ENCODE measurements around the gene RTN4R.
"Not testable (repeated sequence)": the region's sequence is repeated elsewhere in the genome, so short reads cannot be mapped to it uniquely, and the experiment has no call there.

Gene RTN4R

DNA sequence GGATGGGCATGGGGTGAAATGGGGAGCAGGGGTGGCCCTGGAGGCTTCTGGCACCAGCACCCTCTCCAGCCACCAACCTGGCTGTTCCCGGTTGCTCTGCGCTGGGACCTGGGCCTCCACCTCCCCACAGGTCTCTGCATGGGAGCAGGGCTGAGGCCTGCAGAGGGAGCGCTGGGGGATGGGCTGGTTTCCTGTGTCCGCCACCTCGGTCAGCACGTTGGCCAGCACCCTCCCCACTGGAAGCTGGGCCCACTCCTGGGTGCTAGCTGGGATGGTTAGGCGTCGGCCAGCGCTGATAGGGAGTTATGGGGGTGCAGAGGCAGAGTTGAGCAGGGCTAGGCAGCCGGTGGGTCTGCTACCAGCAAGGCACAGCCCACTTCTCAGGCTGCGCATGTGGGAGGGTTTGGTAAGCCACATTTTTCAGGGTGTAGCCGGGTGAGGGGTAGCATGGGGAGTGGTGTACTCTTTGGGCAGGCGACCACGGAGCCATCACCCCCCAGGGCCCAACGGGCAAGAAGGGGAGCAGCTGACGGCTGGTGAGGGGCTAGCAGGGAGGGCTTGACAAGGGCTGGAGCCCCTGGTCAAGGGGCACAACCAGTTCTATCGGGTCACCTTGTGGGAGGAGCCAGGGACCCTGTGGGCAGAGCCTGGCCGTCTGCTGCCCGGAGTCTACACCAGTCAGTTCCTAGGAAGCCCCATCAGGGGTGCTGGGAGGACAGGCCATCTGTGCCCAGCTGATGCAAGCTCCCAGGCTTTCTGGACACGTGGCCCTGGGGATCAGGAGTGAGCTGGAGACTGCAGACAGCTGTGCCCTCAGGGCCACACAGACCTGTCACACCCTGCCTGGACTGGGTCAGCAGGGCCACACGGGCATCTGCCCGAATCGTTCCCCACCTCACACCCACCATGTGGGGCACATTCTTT is 2.3 kb upstream of the RTN4R start:
- DNase-seq: not testable (repeated sequence)

DNA sequence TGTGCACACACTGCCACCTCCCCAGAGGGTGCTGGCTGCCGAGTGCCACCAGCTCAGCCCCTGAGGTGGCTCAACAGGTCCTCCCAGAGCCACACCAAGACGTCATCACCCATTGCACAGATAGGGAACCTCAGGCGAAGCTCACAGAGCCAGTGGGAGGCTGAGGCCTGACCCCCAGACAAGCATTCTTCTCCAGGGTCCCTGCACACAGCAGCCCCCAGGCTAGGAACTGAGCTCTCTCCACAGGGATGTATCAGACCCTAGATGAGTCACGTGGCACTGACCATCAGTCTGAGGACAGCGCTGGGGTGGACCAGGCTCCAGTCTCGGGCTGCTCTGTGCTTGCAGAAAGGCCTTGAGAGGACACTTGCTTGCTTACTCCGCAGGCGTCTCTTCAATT is 1.6 kb upstream of the RTN4R start:
- not testable (repeated sequence) for DNase-seq

DNA sequence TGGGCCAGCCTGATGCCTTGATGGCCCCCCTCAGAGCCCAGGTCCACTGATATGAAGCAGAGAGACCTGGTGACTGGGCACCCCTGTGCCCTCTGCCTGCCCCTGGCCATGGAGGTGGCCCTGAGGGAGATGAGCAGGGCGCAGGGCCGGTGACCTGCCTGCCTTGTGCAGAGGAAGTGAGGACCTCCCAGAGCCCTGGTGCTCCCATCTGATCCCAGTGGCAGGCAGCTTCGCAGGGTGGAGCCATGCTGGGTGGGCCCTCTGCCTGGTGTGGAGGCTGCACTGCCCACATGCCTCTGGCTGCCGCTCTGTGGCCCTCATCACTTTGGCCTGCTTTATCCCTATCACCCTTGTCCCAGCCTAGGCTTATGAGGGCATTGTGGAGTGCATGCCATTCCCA is 1.1 kb upstream of the RTN4R start:
- not testable (repeated sequence) for DNase-seq

DNA sequence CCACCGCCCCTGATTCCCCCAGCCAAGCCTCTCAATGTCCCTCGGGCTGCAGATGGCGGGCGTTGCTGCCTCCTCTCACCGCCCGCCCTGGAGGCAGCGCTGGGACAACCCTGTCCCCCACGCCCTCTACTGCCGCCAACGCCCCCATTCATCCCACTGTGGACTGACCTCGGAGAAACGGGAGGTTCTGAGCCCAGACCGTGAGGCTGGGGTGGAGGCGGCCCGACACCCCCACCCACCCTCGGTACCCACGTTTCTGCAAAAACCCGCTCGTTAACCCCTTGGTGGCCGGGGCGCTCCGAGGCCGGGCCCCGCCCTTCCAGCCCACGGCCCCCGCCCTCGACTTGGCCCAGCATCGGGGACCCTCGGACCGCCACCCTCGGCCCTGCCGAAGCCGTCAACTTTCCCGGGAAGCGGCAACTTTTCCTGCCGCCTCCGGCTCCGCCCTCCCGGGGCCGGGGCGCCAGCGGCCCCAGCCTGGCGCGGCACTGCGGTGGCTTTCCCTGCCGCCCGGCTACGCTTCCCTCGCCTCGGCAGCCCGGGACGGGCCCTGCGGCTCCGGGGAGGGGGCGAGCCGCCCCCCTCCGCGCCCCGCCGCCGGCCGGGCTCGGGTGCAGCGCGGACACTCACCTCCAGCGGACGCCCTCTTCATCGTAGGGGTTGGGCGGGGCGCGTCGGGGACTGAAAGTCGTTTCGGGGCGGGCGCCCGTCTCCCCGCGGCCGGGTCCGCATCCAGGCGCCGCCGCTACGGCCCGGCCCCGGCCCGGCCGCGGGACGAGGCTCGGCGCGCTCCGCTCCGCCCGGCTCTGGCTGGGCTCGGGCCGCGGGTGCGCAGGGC is 458 bp downstream of the RTN4R start:
- no peak for DNase-seq

DNA sequence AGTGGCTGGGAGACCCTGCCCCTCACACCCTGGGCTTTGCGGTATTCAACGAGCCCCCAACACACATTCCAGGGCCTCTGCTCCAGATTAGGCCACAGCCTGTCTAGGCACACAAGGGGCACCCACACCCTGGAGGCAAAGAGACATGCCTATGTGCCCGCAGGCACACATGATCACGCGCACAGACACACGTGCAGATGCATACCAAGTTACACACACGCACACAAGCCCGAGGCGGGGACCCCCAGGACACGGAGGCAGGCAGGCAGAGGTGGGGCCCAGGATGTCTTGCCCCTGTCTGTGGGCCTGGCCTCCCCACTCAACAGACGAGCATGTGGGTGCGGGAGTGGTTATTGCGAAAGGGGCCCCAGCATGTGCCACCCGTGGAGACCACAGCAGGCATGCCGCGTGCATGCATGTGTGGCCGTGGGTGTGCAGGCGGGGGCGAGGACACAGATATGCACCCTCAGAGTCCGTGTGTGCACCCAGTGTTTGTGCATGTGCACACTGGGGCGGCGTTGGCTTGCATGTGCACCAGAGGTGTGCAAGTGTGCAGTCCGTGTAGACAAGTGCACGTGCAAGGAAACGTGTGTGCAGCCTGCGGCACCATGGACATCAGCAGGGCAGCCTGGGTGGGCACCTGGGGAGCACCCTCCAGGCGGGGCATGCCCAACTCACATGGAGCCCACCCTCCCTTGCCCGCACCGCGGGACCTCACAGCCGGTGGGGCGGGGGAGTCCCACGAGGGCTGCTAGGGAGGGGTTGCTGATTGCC is 1.3 kb downstream of the RTN4R start:
- not testable (repeated sequence) for DNase-seq

DNA sequence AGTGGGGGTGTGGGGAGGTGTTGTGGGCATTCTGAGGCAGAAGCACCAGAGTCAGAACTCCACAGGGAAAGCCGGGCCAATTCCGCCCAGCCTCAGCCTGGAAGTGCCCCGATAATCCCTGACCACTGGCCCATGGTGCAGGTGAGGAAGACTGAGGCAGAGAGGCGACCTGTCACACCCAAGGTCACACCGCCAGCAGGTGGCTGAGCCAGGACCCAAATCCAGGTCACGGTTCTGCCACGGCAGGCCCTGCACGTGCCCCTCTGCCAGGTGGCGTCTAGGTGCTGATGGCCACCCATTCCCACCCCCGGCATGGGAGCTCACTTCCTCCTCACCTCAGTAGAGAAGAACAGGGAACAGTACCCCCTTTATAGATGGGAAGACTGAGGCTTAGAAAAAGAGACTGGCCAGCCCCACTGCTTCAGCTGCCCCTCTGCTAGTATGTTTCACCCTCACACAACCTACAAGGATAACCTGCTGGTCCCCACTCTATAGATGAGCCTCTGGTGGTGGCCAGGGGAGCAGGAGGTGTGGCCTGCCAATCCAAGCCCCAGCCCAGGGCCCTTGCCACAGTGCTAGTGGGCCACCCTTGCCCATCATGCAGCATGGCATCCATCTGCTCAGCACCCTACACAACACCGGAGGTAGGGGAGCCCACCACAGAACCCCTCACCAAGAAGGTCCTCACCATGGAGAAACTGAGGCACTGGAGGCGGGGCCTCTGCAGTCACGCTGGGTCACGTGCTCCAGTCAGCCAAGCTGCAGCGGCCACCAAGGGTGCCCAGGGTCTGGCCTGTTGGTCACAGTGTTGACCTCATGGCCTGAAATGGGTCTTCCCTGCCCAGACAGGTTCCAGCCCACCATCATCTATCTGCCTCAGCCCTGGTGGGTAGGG is 2.1 kb downstream of the RTN4R start:
- not testable (repeated sequence) for DNase-seq

DNA sequence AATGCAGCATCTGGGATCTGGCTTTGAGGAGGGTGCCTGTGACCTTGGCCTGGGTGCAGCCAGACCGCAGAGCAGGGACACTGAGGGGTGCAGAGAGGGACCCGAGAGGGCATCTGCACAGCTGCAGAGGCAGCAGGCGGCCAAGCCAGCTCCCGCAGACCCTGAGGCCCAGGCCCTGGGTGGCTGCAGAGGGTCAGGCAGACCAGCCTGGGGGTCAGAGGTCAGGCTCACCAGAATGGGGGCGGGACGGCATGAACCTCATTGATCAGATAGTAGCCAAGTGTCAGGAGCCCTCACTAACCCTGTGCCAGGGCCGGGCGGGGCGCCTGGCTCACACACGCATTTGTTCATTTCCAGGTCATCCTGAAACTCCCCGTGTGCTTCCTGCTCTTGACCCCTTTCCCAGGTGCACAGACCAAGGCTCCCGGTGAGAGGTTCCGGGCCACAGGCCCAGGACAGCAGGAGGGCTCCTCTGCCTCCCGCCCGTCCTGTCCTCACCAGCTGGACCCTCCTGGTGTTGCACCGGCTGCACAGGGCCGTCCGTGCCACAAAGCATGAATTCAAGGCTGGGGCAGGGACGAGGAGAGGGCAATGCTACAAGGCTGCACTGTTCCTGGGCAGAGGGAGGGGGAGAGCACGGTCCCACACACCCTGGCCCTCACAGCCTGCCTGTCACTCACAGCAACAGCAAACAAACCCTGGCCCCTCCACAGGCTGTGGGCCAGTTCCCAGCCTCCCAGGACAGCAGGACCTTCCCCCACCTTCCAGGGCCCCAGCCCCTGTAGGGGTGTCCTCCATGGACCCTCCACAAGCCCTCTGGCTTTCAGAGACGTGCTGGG is 3.3 kb downstream of the RTN4R start:
- no peak for DNase-seq

DNA sequence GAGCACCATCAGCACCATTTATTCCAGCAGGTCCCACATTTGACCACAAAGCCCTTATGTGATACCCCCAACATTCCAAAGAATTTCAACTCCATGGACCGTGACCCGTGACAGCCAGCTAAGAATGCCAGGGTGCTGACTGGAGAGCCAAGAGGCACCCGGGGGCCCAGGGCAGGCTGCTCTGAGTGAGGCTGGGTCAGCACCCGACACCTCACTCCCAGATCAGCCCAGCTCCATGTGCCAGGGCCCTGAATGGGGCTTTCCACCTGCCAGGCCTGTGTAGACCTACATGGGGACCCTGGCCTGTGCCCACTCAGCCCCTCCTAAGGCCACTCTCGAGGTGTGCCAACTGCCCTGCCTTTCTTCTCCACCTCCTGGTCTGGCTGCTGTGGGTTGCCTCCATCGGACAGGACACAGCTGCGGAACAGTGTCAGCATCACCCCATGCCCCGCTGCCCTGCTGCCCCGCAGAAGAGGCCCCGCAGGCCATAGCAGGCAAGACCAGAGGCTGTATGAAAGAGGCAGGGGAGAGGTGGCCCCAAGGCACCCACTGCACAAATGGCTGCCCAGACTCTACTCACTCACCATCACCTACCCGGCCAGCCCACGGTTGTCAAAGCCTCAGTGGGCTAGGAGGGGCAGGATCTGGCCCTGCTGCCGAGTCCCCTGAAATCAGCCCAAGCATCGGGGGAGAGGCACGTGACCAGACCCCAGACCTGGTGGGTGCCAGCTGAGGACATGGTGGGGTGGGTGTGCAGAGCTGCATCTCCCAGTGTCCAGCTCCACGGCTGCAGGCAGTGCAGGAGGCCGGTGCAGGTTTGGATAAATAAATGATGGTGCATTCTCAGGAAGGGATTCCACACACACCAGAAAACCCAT is 4.5 kb downstream of the RTN4R start:
- not testable (repeated sequence) for DNase-seq

DNA sequence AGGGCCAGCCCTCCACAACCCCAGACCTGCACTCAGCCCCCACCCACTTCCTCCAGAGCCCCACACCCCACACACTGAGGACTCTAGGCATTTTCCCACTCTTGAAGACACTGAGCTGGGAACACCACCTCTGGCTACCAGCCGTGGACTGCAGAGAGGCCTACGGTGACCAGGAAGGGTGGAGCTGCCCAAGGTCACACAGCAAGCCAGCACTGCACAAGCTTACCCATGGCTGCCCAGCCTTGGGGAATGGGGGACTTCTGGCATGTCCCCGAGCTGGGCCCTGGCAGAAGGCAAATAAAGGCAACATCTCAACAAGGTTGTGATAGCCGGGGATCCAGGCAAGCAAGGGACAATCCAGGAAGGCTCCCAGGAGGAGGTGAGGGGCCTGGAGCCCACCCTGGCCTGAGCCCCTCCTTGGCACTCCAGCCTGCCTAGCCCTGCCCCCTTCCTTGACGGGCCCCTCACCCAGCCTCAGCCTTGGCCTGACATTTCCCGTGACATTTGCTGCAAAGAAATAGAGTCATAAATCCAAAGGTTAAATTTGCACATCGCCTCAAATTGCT is 5.5 kb downstream of the RTN4R start:
- DNase-seq: no peak

DNA sequence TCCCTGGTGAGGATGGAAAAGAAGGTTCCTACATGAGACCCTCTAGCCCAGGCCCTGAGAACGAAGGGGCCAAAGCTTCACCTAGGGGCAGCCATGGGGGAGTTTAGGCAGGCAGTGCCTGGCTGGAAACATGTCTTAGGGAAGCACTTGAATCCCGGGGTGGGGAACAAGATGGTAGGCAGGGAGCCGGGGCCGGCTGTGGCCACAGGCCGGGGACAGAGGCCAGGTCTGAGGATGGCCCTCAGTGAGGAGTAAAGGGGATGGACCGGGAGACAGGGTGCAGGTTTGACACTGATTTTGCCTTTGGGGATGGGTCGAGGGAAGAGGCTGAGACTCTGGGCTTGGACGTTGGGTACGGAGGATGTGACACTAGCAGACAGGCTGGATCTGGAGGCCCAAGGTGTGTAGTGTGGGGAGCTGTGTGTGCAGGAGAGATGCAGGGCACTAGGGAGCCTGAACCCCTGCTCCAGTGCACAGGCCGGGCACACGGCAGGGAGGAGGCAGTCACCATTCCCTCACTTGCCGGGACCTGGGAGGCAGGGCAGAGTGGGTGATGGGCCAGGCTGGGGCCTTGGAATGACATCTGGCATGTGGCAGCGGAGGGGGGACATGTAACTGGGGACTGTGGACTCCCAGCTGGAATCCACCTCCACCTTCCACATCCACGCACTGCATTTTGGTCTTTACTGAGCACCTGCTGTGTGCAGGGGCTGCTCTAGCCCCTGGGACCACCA is 6.1 kb downstream of the RTN4R start:
- no peak for DNase-seq

DNA sequence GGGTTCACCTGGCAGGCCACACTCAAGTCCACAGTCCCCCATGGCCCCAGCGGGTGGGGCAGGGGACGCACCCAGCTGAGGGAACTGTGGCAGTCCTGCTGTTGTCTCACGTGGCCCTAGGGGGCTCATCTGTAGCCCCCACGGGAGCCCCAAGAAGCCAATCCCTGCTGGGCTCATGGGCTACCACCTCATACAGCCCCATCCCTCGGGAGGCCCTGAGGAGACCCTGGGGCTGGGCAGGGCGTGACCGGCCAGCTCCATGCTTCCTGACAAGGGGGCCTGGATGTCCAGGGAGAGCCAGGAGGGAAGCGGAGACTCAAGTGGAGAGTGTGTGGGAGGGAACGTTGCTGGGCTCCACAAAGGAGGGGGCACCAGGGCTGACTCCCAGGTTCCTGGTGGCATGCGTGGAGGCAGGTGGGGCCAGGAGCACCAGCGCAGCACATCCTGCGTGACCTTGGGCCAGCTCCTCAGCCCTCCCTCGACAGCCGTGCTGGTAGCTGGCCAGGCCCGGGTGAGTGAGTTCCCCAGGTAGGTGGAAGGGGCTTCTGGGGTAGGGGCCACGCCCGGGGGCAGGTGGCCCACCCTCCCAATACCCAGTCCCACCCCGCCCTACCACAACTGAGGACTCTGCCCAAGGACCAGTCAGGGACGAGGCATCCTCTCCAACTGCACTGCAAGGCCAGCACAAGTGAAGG is 7.9 kb downstream of the RTN4R start:
- DNase-seq: no peak

DNA sequence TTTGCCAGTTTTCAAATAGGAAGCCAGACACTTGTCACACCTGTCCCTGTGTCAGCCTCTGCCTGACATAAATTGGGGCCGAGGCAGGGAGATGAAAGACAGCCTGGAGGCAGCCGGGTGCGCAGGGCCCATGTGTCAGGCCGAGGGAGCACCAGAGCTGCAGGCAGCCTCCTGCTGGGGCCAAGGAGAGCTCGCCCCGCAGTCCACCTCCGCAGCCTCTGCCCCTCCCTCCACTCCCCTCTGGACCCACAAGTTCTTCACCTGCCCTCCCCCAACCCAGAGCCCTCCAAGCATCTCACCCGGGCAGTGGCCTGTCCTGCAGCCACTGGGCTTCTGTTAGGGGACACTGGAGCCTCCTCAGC is 8.8 kb downstream of the RTN4R start:
- no peak for DNase-seq

DNA sequence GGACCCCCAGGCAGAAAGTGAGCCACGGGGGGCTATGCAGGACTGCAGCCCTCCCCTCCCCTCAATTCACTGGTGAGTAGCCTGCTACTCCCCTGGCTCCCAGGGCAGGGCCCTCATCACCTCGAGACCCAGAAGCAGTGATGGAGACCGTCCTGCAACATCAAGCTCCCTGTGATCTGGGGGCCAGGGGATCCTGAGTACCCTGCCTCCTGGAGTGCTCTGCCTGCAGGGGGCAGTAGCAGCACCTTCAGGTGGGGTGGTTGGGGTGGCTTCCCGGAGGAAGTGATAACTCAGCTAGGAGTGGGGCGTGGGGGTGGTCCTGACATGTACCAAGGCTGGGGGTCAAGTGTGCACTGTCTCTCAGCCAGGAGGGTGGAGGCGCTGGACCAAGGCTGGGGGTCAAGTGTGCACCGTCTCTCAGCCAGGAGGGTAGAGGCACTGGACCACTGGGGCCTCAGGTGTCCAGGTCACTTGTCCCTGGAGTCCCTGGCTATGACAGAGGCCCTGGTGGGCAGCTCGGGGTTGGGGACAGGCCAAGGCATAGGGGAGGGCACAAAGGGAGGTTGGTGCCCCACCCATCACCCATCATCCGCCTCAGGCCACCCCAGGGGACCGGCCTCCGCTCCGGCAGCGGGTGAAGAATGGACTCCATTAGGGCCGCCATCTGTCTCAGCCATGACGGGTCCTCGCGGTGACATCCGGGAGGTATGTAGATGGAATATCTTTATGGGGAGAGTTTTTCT is 9.4 kb downstream of the RTN4R start:
- DNase-seq: no peak

DNA sequence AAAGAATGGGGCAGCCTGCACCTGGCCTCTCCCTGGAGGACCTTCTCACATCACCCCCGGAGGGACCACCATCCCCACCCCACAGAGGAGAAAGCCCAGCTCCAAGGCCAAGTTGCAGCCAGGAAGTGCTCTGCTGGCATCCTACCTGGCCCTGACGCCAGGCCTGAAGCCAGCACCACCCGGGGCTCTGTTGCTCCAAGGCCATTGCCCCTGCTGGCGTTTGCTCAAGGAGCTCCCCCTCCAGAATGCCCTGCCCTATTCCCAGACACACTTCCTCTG is 10.2 kb downstream of the RTN4R start:
- DNase-seq: no peak

DNA sequence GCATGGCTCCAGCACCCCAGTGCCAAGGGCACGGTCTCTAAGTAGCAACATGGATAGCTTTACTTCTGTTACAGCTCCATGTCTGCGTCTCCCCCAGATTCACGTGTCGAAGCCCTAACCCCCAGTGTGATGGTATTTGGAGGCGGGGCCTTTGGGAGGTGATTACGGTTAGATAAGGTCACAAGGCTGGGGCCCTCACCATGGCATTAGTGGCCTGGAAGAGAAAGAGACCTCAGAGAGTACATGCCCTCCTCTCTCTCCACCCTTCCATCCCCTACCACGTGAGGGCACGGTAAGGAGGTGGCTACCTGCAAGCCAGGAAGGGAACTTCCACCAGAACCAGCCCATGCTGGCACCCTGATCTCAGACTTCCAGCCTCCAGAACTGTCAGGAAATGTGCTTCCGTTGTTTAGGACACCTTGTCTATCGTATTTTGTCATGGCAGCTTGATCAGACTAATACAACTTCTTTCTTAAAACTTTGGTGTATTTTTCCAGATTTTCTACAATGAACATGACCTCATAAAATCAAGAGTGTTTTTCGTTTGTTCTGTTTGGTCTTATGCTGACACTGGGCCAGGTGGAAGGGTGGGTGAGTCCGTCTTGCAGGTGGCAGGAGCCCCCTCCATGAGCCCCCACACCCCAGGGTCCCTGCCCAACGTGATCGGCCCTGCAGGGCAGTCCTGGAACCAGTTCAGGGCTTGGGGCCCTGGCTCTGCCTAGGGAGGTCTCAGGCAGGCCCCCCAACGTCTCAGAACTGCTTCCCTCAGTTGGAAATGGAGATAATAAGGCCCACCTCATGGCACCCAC is 10.7 kb downstream of the RTN4R start:
- no peak for DNase-seq

DNA sequence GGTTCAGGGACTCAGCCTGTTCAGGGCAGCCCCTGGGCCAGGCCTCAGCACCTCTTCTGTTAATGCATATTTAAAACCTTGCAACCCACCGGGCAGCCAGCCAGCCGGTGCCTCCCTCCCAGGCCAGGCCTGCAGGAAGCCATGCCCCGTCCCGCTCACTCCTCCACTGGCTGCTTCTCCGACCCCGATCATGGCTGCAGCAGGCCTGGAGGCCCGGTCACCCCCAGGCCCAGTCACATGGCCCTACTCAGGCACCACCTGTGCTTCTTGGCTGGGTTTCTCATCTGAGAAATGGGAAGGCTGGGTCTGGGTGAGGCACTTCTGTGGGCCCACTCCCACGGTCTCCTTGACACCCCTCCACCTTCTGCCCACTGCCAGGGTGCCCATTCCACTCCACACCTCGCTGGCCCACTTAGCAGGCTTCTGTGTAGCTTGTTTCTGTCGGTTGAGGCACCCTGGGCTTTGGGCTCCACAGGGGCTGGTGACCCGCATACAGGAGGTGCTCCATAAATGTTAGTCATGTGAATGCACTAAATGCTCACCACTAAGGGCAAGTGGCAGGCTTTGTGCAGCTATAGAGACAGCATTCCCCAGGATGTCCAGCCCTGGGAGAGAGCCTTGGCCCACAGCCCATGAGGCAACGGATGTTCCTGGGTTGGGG is 11.4 kb downstream of the RTN4R start:
- no peak for DNase-seq

Data from activated CD4-positive, alpha-beta T cell treated with anti-CD3 and anti-CD28 coated beads for 4 hours (primary cell).